GM12878 (cell line): ENCODE results near the gene MAP3K7CL. TPM values are rescaled to one million over a fixed set of nuclear protein-coding genes. Genes with fewer than 3 reads are reported as not detected.

Source experiments
- ATAC-seq: fragments of 200-7000 bp; cut with Tn5 transposase; 3 replicates; pipeline ENCODE4 v1.9.1; 2020; ENCODE audit warnings: mild to moderate bottlenecking, moderate library complexity
- BruUV-seq: library from RNA; stranded (reverse); fragments of 400-500 nt; replicated peaks from 2 replicates; lab custom pipeline; 2021; lab: Mats Ljungman, UMichigan
- CTCF ChIA-PET: fragments of 300-600 bp; sonication (Branson Sonifier 250); formaldehyde crosslinking; extraction: SDS; loops from one replicate; lab custom pipeline; 2021; ENCODE audit warnings: inconsistent platforms; lab: Yijun Ruan, JAX
- POLR2A ChIA-PET: fragments of 350-600 bp; formaldehyde crosslinking; extraction: SDS; loops from one replicate; lab custom pipeline; 2021; ENCODE audit warnings: inconsistent platforms; lab: Charles Lee
- RAD21 ChIA-PET: fragments of 300-600 bp; sonication (Branson Sonifier 250); formaldehyde crosslinking; loops from one replicate; lab custom pipeline; 2023; ENCODE audit warnings: antibody characterized with exemption; ENCODE audit not compliant: unreplicated experiment; lab: Charles Lee
- SMC1A ChIA-PET: fragments of 300-600 bp; sonication (Branson Sonifier 250); formaldehyde crosslinking; loops from one replicate; lab custom pipeline; 2023; ENCODE audit not compliant: unreplicated experiment, uncharacterized antibody; lab: Charles Lee
- DNase-seq: peaks from one replicate; pipeline ENCODE4 v3.0.0-alpha.2; 2011; ENCODE audit warnings: low read depth, low spot score
- FAIRE-seq: peaks from 3 replicates; lab custom pipeline; 2011; peaks lifted over from hg19 to GRCh38; lab: Jason Lieb, UNC
- H2AFZ ChIP-seq: 2 replicates; pipeline ENCODE4 v1.6.0; 2011; ENCODE audit warnings: low read depth, low read length, control low read depth; ENCODE audit not compliant: control insufficient read depth
- H3K27ac ChIP-seq: 2 replicates; pipeline ENCODE4 v1.5.1; 2011; ENCODE audit warnings: control low read depth; ENCODE audit not compliant: control insufficient read depth, insufficient read depth
- H3K27me3 ChIP-seq, 2 experiments: replicated peaks in 1 of 2; 2 replicates each; pipeline versions ENCODE4 v1.6.0 to v1.6.1; 2011; ENCODE audit warnings: low read length in 1 of 2; ENCODE audit not compliant: control insufficient read depth in 2 of 2, insufficient read depth in 2 of 2
- H3K36me3 ChIP-seq, 2 experiments: 2 replicates each; pipeline ENCODE4 v1.5.1; 2011; ENCODE audit warnings: low read length in 1 of 2; ENCODE audit not compliant: control insufficient read depth in 2 of 2, insufficient read depth in 2 of 2
- H3K4me1 ChIP-seq: 2 replicates; pipeline ENCODE4 v1.6.1; 2011; ENCODE audit warnings: mild to moderate bottlenecking, low read length, moderate library complexity, mixed read lengths; ENCODE audit not compliant: control insufficient read depth, insufficient read depth
- H3K4me2 ChIP-seq: 2 replicates; pipeline ENCODE4 v1.6.0; 2011; ENCODE audit warnings: control low read depth; ENCODE audit not compliant: control insufficient read depth, insufficient read depth
- H3K4me3 ChIP-seq: fragments of 200-600 bp; sonication (generic); 2 replicates; pipeline ENCODE4 v1.5.1; 2016
- H3K79me2 ChIP-seq: 2 replicates; pipeline ENCODE4 v1.6.0; 2011; ENCODE audit warnings: low read length; ENCODE audit not compliant: control insufficient read depth, insufficient read depth
- H3K9ac ChIP-seq: 2 replicates; pipeline ENCODE4 v1.8.0; 2011; ENCODE audit warnings: low read length, control low read depth, mixed read lengths; ENCODE audit not compliant: control insufficient read depth, insufficient read depth
- H3K9me3 ChIP-seq: replicated peaks from 3 replicates; pipeline ENCODE4 v1.5.1; 2011; ENCODE audit warnings: mild to moderate bottlenecking, low read length; ENCODE audit not compliant: control insufficient read depth, insufficient read depth
- H4K20me1 ChIP-seq: 2 replicates; pipeline ENCODE4 v1.6.0; 2011; ENCODE audit not compliant: control insufficient read depth, insufficient read depth
- E2F4 ChIP-seq: IDR thresholded peaks from 2 replicates; pipeline ENCODE4 v1.6.1; 2012; ENCODE audit warnings: low read depth, low read length, improper control_type of control experiment
- EP300 ChIP-seq, 2 experiments: fragments of 150-350 bp in 1 of 2; IDR thresholded peaks; 2 replicates each; pipeline ENCODE4 v1.6.1; 2011 to 2012; ENCODE audit warnings: low read depth in 2 of 2, low read length in 2 of 2, borderline replicate concordance in 1 of 2, improper control_type of control experiment in 1 of 2, inconsistent platforms in 1 of 2; ENCODE audit not compliant: control insufficient read depth in 1 of 2
- YY1 ChIP-seq: IDR thresholded peaks from 2 replicates; pipeline ENCODE4 v1.6.1; 2011; ENCODE audit warnings: low read depth, mild to moderate bottlenecking, low read length
- ZSCAN29 ChIP-seq: fragments of 450-650 bp; IDR thresholded peaks from 2 replicates; pipeline ENCODE4 v1.6.1; 2017; ENCODE audit warnings: mild to moderate bottlenecking, moderate library complexity
- WGBS: methylation state at CpG from one replicate; pipeline ENCODE4 v1.1.6; 2016; ENCODE audit warnings: low lambda C conversion rate; ENCODE audit not compliant: insufficient replicate concordance, insufficient coverage; ENCODE audit errors: missing lambda C conversion rate; 5-methylcytosine and 5-hydroxymethylcytosine counted together
- in situ Hi-C: fragments of 300-500 bp; cut with MboI; formaldehyde crosslinking; loops from 9 replicates; pipeline ENCODE4 v1.14.3; 2018; ENCODE audit warnings: mixed read lengths
- intact Hi-C: fragments of 100-400 bp; cut with micrococcal nuclease; formaldehyde crosslinking; loops from one replicate; pipeline ENCODE4 v1.14.2; 2022; ENCODE audit not compliant: unreplicated experiment
- polyA plus RNA-seq, 11 experiments: library from polyadenylated mRNA; depleted of rRNA in 4 of 11; unstranded in 6 of 11; stranded (reverse) in 5 of 11; fragments of >200 nt; fragmentation: Nextera tagmentation in 4 of 11; fragmentation: Illumina TruSeq in 1 of 11; extraction: Ambion mirVana in 4 of 11; extraction: Trizol in 1 of 11; gene quantifications; 1 replicate in 1 of 11; 2 replicates in 10 of 11; pipeline versions ENCODE4 v1.2.1 to v1.2.3, GENCODE V29; 2011 to 2016; ENCODE audit warnings: inconsistent platforms in 2 of 11, missing spikeins in 2 of 11, low read depth in 1 of 11
- total RNA-seq, 4 experiments: library from RNA; depleted of rRNA in 3 of 4; stranded (reverse); fragments of >200 nt in 3 of 4; fragmentation: Illumina TruSeq in 1 of 4; extraction: Trizol in 1 of 4; gene quantifications; 2 replicates each; pipeline versions ENCODE4 v1.2.1 to v1.2.3, GENCODE V29; 2013 to 2021

Gene MAP3K7CL
- total and polyA plus RNA-seq, 10 of the 15 experiments (the other 5 are each of a cell fraction or from before 2014, with no cell fraction given), result 3.2 to 19.7 (median 6.6) TPM

DNA sequence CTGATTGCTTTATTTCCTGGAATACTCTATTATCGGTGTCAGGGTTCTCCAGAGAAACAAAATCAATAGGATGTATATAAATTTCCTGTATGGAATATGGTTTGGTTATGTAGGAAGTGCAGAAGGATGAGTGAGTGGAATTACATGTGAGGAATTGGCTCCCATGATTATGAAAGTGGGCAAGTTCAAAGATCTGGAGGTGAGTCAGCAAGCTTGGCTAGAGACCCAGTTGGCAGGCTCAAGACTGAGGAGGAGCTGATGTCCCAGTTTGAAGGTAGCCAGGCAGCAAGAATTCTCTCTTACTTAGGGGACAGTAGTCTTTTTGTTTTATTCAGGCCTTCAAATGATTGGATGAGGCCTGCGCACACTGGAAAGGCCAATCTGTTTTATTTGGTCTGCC lies 57.5 kb downstream of the MAP3K7CL start (continued):
- no peak for TF ChIP-seq E2F4

- Histone ChIP-seq H3K9ac (no peak overlapping the region), H3K36me3 (no peaks in the 10 kb centered on the region), H3K27me3 (no peaks in the 10 kb centered on the region), H3K4me2 (no peak overlapping the region), H4K20me1 (no peaks in the 10 kb centered on the region), H3K27ac (no peak overlapping the region), H3K4me3 (no peak overlapping the region), H2AFZ (no peak overlapping the region), H3K9me3 (no peaks in the 10 kb centered on the region; the same call in 2 of the 3 replicates), H3K4me1 (peaks cover under 1% of the 10 kb centered on the region; the same call in 1 of the 2 replicates), H3K79me2 (no peaks in the 10 kb centered on the region)
- WGBS, result 97% methylated on average over 2 of the region's 2 CpGs
- ChIA-PET SMC1A (interaction anchor here (1.2 to 2.0 kb wide), 2 partner anchors 14 to 182 kb away, joined by 3 to 6 read pairs; no protein-coding TSS in a partner anchor), POLR2A (no interaction called here), CTCF (interaction anchor here (0.9 to 1.2 kb wide), 2 partner anchors 11 to 25 kb away, joined by 4 to 6 read pairs; no protein-coding TSS in a partner anchor), RAD21 (no interaction called here)
- no TSS peak for BruUV-seq
- TF ChIP-seq EP300 (IDR thresholded peaks at IDR 0.05; ENCODE audit: borderline replicate concordance in 1 of 2, control insufficient read depth in 1 of 2, low read depth in 2 of 2, low read length in 2 of 2), result no peak
- TF ChIP-seq YY1, result no peak
- TF ChIP-seq ZSCAN29, result no peak
- intact Hi-C loops, result no loop called here
- in situ Hi-C loops, result no loop called here
- ATAC-seq, result no peak
- FAIRE-seq, result no peak
- no peak for DNase-seq
These were observed 58.9 kb downstream of the MAP3K7CL start for GRCh38 chr21:29189353-29189752.
